B cell (primary cell): ENCODE measurements around the gene FEZ2. TPM values are rescaled to one million over a fixed set of nuclear protein-coding genes. Genes with fewer than 3 reads are reported as not detected.
A peak's percentile ranks its signal among the peaks of the same experiment; 100 is the strongest.

Source experiments
- ATAC-seq: fragments of 200-7000 bp; cut with Tn5 transposase; one replicate; pipeline ENCODE4 v1.10.0; 2021; ENCODE audit warnings: low read depth, mild to moderate bottlenecking, moderate number of reproducible peaks, moderate library complexity
- CTCF ChIA-PET: fragments of 350-600 bp; sonication (Branson Sonifier 250); formaldehyde crosslinking; loops from one replicate; lab custom pipeline; 2021; ENCODE audit warnings: antibody characterized with exemption, inconsistent platforms; lab: Charles Lee
- POLR2A ChIA-PET: fragments of 350-600 bp; sonication (Branson Sonifier 250); formaldehyde crosslinking; loops from one replicate; lab custom pipeline; 2021; ENCODE audit warnings: antibody characterized with exemption; lab: Charles Lee
- DNase-seq: peaks from one replicate; pipeline ENCODE4 v3.0.0; 2013
- H2AFZ ChIP-seq: 2 replicates; pipeline ENCODE4 v1.6.1; 2012; ENCODE audit warnings: mild to moderate bottlenecking, low read depth, low read length; ENCODE audit not compliant: insufficient read depth, poor library complexity, severe bottlenecking
- H3K27ac ChIP-seq, 2 donors: 1 replicate in 1 of 2; 2 replicates in 1 of 2; pipeline ENCODE4 v1.5.1; 2012 to 2013; ENCODE audit warnings: low read length in 2 of 2, mild to moderate bottlenecking in 2 of 2, moderate library complexity in 1 of 2
- H3K27me3 ChIP-seq, 4 experiments: fragments of 200-600 bp in 1 of 4; sonication (generic) in 1 of 4; replicated peaks in 1 of 4; 1 replicate in 2 of 4; 2 replicates in 2 of 4; pipeline versions ENCODE4 v1.6.1 to v1.7.0; 2013 to 2016; ENCODE audit warnings: low read length in 3 of 4, mild to moderate bottlenecking in 2 of 4, mixed read lengths in 1 of 4, moderate library complexity in 1 of 4; ENCODE audit not compliant: insufficient read depth in 4 of 4, control insufficient read depth in 3 of 4; ENCODE audit errors: control extremely low read depth in 1 of 4
- H3K36me3 ChIP-seq, 2 experiments: replicated peaks in 1 of 2; 1 replicate in 1 of 2; 2 replicates in 1 of 2; pipeline versions ENCODE4 v1.6.1 to v1.7.1; 2013; ENCODE audit warnings: low read length in 1 of 2; ENCODE audit not compliant: insufficient read depth in 2 of 2, control insufficient read depth in 1 of 2; ENCODE audit errors: control extremely low read depth in 1 of 2, extremely low read depth in 1 of 2
- H3K4me1 ChIP-seq, 2 donors: fragments of 200-600 bp in 1 of 2; sonication (generic) in 1 of 2; 1 replicate in 1 of 2; 2 replicates in 1 of 2; pipeline versions ENCODE4 v1.5.1 to v1.6.1; 2013 to 2017; ENCODE audit warnings: low read length in 2 of 2; ENCODE audit not compliant: control insufficient read depth in 2 of 2, insufficient read depth in 2 of 2
- H3K4me2 ChIP-seq: replicated peaks from 2 replicates; pipeline ENCODE3; 2012; ENCODE audit warnings: mild to moderate bottlenecking, low read depth, low read length; ENCODE audit not compliant: poor library complexity, severe bottlenecking
- H3K4me3 ChIP-seq, 5 experiments: fragments of 200-600 bp in 1 of 5; sonication (generic) in 1 of 5; 1 replicate in 3 of 5; 2 replicates in 2 of 5; pipeline versions ENCODE4 v1.5.1 to v1.7.0; 2011 to 2016; ENCODE audit warnings: low read length in 4 of 5, mild to moderate bottlenecking in 4 of 5, low read depth in 2 of 5, control low read depth in 1 of 5, moderate library complexity in 1 of 5; ENCODE audit not compliant: insufficient read depth in 1 of 5; ENCODE audit errors: control extremely low read depth in 1 of 5, extremely low read depth in 1 of 5
- H3K79me2 ChIP-seq: fragments of 200-600 bp; sonication (generic); one replicate; pipeline ENCODE4 v1.6.0; 2016; ENCODE audit warnings: low read length; ENCODE audit not compliant: control insufficient read depth, insufficient read depth
- H3K9ac ChIP-seq: fragments of 200-600 bp; sonication (generic); 2 replicates; pipeline ENCODE4 v1.6.1; 2017; ENCODE audit warnings: mild to moderate bottlenecking, low read length, moderate library complexity
- H3K9me3 ChIP-seq, 3 donors: one replicate each; pipeline versions ENCODE4 v1.6.1 to v1.7.1; 2013; ENCODE audit warnings: low read length in 2 of 3; ENCODE audit not compliant: control insufficient read depth in 2 of 3, insufficient read depth in 1 of 3; ENCODE audit errors: control extremely low read depth in 1 of 3
- H4K20me1 ChIP-seq: 2 replicates; pipeline ENCODE4 v1.6.0; 2012; ENCODE audit warnings: mild to moderate bottlenecking, low read length; ENCODE audit not compliant: insufficient read depth, control insufficient read depth, poor library complexity, severe bottlenecking
- H3K27ac Mint-ChIP-seq: one replicate; pipeline ENCODE4 v1.8.0; 2021; ENCODE audit warnings: mixed read lengths
- H3K27me3 Mint-ChIP-seq: one replicate; pipeline ENCODE4 v1.8.0; 2021; ENCODE audit warnings: mixed read lengths
- H3K4me1 Mint-ChIP-seq: one replicate; pipeline ENCODE4 v1.8.0; 2021; ENCODE audit warnings: mixed read lengths
- H3K4me3 Mint-ChIP-seq: one replicate; pipeline ENCODE4 v1.8.0; 2021; ENCODE audit warnings: mixed read lengths
- H3K9me3 Mint-ChIP-seq: one replicate; pipeline ENCODE4 v1.8.0; 2022; ENCODE audit warnings: mixed read lengths; ENCODE audit not compliant: insufficient read depth
- EZH2 ChIP-seq: IDR thresholded peaks from 2 replicates; pipeline ENCODE4 v1.6.1; 2012; ENCODE audit warnings: borderline replicate concordance, low read depth, mild to moderate bottlenecking, moderate library complexity, low read length; ENCODE audit not compliant: insufficient read depth, poor library complexity, severe bottlenecking
- WGBS: methylation state at CpG from one replicate; pipeline ENCODE4 v1.1.5; 2013; ENCODE audit warnings: missing lambda C conversion rate; ENCODE audit not compliant: insufficient coverage; 5-methylcytosine and 5-hydroxymethylcytosine counted together
- intact Hi-C: fragments of 100-400 bp; cut with micrococcal nuclease; formaldehyde crosslinking; loops from one replicate; pipeline ENCODE4 v1.10.0; 2022
- polyA plus RNA-seq: library from polyadenylated mRNA; depleted of rRNA; stranded (reverse); fragments of >200 nt; gene quantifications from 2 replicates; pipeline ENCODE4 v1.2.3, GENCODE V29; 2012
- total RNA-seq, 2 donors: library from RNA; stranded (reverse); fragments of 120-200 nt in 1 of 2; gene quantifications; 1 replicate in 1 of 2; 2 replicates in 1 of 2; pipeline versions ENCODE4 v1.2.3 to v1.2.4, GENCODE V29; 2013 to 2022
- TF ChIP-seq, protein P1 (sequence below): fragments of 200-600 bp; IDR thresholded peaks from one replicate; pipeline ENCODE4 v1.8.0; 2022; ENCODE audit warnings: antibody characterized with exemption, mild to moderate bottlenecking

The FEZ2 gene
- total and polyA plus RNA-seq, 2 donors (not counting 1 experiment from before 2014, with no cell fraction given) = 6.2 to 32.7 TPM

DNA sequence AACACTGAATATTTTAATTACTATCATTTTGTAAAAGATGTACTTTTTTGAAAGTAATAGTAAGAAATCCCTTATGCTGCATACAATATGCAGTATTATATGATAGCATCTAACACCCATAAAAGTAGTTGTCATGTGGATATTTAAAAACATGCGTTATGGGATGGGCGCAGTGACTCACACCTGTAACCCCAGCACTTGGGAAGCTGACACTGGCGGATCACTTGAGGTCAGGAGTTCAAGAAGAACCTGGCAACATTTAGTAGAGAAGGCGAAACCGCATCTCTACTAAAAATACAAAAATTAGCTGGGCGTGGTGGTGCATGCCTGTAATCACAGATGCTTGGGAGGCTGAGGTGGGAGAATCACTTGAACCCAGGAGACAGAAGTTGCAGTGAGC, 88.9 kb downstream of the FEZ2 start:
- intact Hi-C loops = no loop called here
- ChIA-PET POLR2A (no interaction called here), CTCF (no interaction called here)
- Histone ChIP-seq H3K36me3 (peaks cover 1 to 4% of the 10 kb centered on the region in 2 experiments), H4K20me1 (no peaks in the 10 kb centered on the region), H3K27me3 (no peaks in the 10 kb centered on the region), H3K9me3 (no peaks in the 10 kb centered on the region), H3K4me2 (no peak overlapping the region), H2AFZ (no peak overlapping the region), H3K4me3 (no peak overlapping the region), H3K9ac (no peak overlapping the region), H3K79me2 (no peaks in the 10 kb centered on the region), H3K27ac (no peak overlapping the region), H3K4me1 (no peaks in the 10 kb centered on the region)
- H3K27ac Mint-ChIP-seq = no peak overlapping the region
- 98% methylated on average over 6 of the region's 6 CpGs for whole genome bisulfite sequencing
- no peak overlapping the region for H3K4me3 Mint-ChIP-seq
- ATAC-seq (no peak), DNase-seq (no peak)
- H3K4me1 Mint-ChIP-seq = no peaks in the 10 kb centered on the region
- no peaks in the 10 kb centered on the region for H3K9me3 Mint-ChIP-seq
- TF ChIP-seq, protein P1, sequence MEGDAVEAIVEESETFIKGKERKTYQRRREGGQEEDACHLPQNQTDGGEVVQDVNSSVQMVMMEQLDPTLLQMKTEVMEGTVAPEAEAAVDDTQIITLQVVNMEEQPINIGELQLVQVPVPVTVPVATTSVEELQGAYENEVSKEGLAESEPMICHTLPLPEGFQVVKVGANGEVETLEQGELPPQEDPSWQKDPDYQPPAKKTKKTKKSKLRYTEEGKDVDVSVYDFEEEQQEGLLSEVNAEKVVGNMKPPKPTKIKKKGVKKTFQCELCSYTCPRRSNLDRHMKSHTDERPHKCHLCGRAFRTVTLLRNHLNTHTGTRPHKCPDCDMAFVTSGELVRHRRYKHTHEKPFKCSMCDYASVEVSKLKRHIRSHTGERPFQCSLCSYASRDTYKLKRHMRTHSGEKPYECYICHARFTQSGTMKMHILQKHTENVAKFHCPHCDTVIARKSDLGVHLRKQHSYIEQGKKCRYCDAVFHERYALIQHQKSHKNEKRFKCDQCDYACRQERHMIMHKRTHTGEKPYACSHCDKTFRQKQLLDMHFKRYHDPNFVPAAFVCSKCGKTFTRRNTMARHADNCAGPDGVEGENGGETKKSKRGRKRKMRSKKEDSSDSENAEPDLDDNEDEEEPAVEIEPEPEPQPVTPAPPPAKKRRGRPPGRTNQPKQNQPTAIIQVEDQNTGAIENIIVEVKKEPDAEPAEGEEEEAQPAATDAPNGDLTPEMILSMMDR = no peak
- no peak for TF ChIP-seq EZH2
- H3K27me3 Mint-ChIP-seq = no peaks in the 10 kb centered on the region

DNA sequence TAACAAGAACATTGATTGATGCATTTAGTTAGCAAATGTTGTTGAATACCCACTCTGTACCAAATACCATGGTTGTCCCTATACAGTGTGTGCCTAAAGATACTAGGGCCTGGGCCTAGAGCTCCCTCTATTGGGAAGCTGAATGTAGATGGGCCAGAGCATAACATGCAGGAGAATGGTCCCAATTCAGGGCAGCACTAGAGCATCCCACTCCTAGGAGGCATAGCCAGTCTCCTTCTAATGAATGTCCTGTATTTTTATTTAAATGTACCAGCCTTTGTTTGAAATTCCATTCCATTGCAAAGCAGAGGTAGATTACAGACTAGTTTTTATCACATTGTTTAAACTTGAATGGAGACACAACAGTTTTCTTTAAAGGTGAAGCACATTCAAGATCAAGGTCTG, 90.6 kb downstream of the FEZ2 start:
- H4K20me1 ChIP-seq = no peaks in the 10 kb centered on the region
- H3K4me3 Mint-ChIP-seq = no peak overlapping the region
- DNase-seq (peak; percentile 44), ATAC-seq (no peak)
- no peak overlapping the region for H3K4me2 ChIP-seq
- H3K9me3 ChIP-seq = no peaks in the 10 kb centered on the region
- H2AFZ ChIP-seq = no peak overlapping the region
- no peaks in the 10 kb centered on the region for H3K27me3 ChIP-seq
- ChIA-PET CTCF (interaction anchor here (0.9 to 1.6 kb wide), 2 partner anchors 153 to 155 kb away, joined by 4 to 6 read pairs; no protein-coding TSS in a partner anchor), POLR2A (no interaction called here)
- no peak overlapping the region for H3K9ac ChIP-seq
- peaks cover 0 to 1% of the 10 kb centered on the region in 2 experiments for H3K36me3 ChIP-seq
- TF ChIP-seq, protein P1 = no peak
- no peak for TF ChIP-seq EZH2
- H3K27ac Mint-ChIP-seq = no peak overlapping the region
- H3K4me1 ChIP-seq = no peaks in the 10 kb centered on the region
- H3K27me3 Mint-ChIP-seq = no peaks in the 10 kb centered on the region
- no peaks in the 10 kb centered on the region for H3K9me3 Mint-ChIP-seq
- no peak overlapping the region for H3K27ac ChIP-seq
- H3K4me1 Mint-ChIP-seq = no peaks in the 10 kb centered on the region
- no peaks in the 10 kb centered on the region for H3K79me2 ChIP-seq
- intact Hi-C loops = no loop called here
- H3K4me3 ChIP-seq = no peak overlapping the region

Other genes with a start within 250 kb of the FEZ2 start
- 5.0 and 6.4 TPM in 2 replicates for gene CRIM1, start 242.4 kb downstream of the FEZ2 start, total RNA-seq
- gene CRIM1, start 242.4 kb downstream of the FEZ2 start, polyA plus RNA-seq = 1.3 and 4.8 TPM in 2 replicates
- gene VIT, start 98.5 kb upstream of the FEZ2 start, total RNA-seq = not detected in 2 replicates
- gene VIT, start 98.5 kb upstream of the FEZ2 start, polyA plus RNA-seq = not detected in 2 replicates